HEK293T (cell line): ENCODE results near the gene PTCH2.

Experiments used
- LEF1 ChIP-seq: fragments of 450-650 bp; IDR thresholded peaks from 2 replicates; pipeline ENCODE4 v1.6.1; 2017; ENCODE audit warnings: mild to moderate bottlenecking, borderline replicate concordance
- TARDBP ChIP-seq: fragments of 450-650 bp; IDR thresholded peaks from 2 replicates; pipeline ENCODE4 v1.6.1; 2016

DNA sequence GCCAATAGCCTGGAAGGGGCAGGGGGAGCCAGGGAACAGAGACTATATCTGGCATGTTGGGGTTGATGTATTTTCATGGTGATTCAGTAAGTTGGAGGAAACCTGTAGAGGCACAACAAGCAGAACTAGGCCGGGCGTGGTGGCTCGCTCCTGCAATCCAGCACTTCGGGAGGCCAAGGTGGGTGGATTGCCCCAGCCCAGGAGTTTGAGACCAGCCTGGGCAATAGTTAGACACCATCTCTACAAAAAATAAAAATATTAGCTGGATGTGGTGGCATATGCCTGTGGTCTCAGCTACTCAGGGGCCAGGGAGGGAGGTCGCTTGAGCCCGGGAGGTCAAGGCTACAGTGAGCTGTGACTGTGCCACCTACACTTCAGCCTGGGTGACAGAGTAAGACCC lies 10.1 kb upstream of the PTCH2 start:
- TF ChIP-seq TARDBP = no peak
- no peak for TF ChIP-seq LEF1
